Gastrocnemius medialis (tissue), 4 donors: ENCODE results near the gene ATF4. TPM values are rescaled to one million over a fixed set of nuclear protein-coding genes. Genes with fewer than 3 reads are reported as not detected.

Experiments
- ATAC-seq, 2 donors: fragments of 150-250 bp; one replicate each; pipeline ENCODE4 v1.9.1; 2016
- DNase-seq, 2 donors: peaks; one replicate each; pipeline ENCODE4 v3.0.0-alpha.2; 2019
- H3K27ac ChIP-seq, 4 donors: fragments of 200-600 bp; sonication (generic); 1 replicate in 1 of 4; 2 replicates in 3 of 4; pipeline ENCODE4 v1.5.1; 2016 to 2018; ENCODE audit warnings: mild to moderate bottlenecking in 2 of 4, moderate library complexity in 1 of 4
- H3K27me3 ChIP-seq, 3 donors: fragments of 200-600 bp; sonication (generic) in 2 of 3; 1 replicate in 1 of 3; 2 replicates in 2 of 3; pipeline versions ENCODE4 v1.5.1 to v1.6.0; 2016 to 2019; ENCODE audit warnings: mild to moderate bottlenecking in 1 of 3, moderate library complexity in 1 of 3
- H3K36me3 ChIP-seq, 2 donors: fragments of 200-600 bp; sonication (generic) in 1 of 2; one replicate each; pipeline ENCODE4 v1.5.1; 2017 to 2018
- H3K4me1 ChIP-seq, 2 donors: fragments of 200-600 bp; sonication (generic) in 1 of 2; one replicate each; pipeline ENCODE4 v1.5.1; 2016 to 2017; ENCODE audit warnings: mild to moderate bottlenecking in 2 of 2
- H3K4me3 ChIP-seq, 4 donors: fragments of 200-600 bp; sonication (generic) in 3 of 4; 1 replicate in 1 of 4; 2 replicates in 3 of 4; pipeline ENCODE4 v1.5.1; 2016 to 2019; ENCODE audit warnings: mild to moderate bottlenecking in 2 of 4
- H3K9me3 ChIP-seq, 3 donors: fragments of 200-600 bp; sonication (generic) in 2 of 3; 1 replicate in 1 of 3; 2 replicates in 2 of 3; pipeline ENCODE4 v1.5.1; 2016 to 2019
- CTCF ChIP-seq, 5 experiments: fragments of 450-650 bp in 3 of 5; fragments of 200-600 bp in 2 of 5; sonication (generic) in 2 of 5; IDR thresholded peaks in 4 of 5; conservative IDR thresholded peaks in 1 of 5; 1 replicate in 4 of 5; 2 replicates in 1 of 5; pipeline ENCODE4 v1.5.1; 2016 to 2019; ENCODE audit warnings: antibody characterized with exemption in 5 of 5, mild to moderate bottlenecking in 3 of 5, moderate library complexity in 3 of 5
- POLR2A ChIP-seq, 2 donors: fragments of 450-650 bp; IDR thresholded peaks; one replicate each; pipeline ENCODE4 v1.6.1; 2017; ENCODE audit warnings: antibody characterized with exemption in 2 of 2, mild to moderate bottlenecking in 2 of 2, moderate library complexity in 2 of 2
- in situ Hi-C, 4 donors: fragments of 200-750 bp; cut with MboI; loops; one replicate each; pipeline versions ENCODE4 v1.15.0 to v1.8.0; 2017; ENCODE audit warnings: low sequenced_read_pairs in 4 of 4
- intact Hi-C: fragments of 100-400 bp; cut with DNase I; formaldehyde crosslinking; loops from one replicate; pipeline ENCODE4 v1.15.1; 2023; ENCODE audit warnings: low total_unique reads
- total RNA-seq, 4 donors: library from RNA; depleted of rRNA; stranded (reverse); fragments of >200 nt; gene quantifications; one replicate each; pipeline versions ENCODE4 v1.1.0 to v1.2.3, GENCODE V29; 2016

ATF4 gene
- total RNA-seq, 4 donors from 2014 or later = 480 to 666 (median 533) TPM

DNA sequence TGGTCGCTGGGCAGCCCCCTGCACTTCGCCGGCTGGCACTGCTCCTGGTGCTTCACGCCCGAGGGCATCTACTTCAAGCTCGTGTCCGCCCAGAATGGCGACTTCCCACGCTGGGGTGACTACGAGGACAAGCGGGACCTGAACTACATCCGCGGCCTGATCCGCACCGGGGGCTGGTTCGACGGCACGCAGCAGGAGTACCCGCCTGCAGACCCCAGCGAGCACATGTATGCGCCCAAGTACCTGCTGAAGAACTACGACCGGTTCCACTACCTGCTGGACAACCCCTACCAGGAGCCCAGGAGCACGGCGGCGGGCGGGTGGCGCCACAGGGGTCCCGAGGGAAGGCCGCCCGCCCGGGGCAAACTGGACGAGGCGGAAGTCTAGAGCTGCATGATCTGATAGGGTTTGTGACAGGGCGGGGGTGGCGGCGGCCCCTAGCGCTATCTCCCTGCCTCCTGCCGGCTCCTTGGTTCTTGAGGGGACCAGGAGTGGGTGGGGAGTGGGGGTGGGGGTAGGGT, 31.7 kb upstream of the ATF4 start:
- Histone ChIP-seq H3K4me1 (no peaks in the 10 kb centered on the region), H3K36me3 (no peaks in the 10 kb centered on the region), H3K4me3 (no peak overlapping the region), H3K27me3 (no peaks in the 10 kb centered on the region), H3K9me3 (no peaks in the 10 kb centered on the region), H3K27ac (no peak overlapping the region)
- intact Hi-C loops = no loop called here
- no peak for DNase-seq
- ATAC-seq = no peak
- TF ChIP-seq CTCF (IDR thresholded peaks at IDR 0.05 in 4 of 5, conservative IDR thresholded peaks at IDR 0.05 in 1 of 5) = no peak
- no peak for TF ChIP-seq POLR2A (IDR thresholded peaks at IDR 0.05)
- in situ Hi-C loops = no loop called here

DNA sequence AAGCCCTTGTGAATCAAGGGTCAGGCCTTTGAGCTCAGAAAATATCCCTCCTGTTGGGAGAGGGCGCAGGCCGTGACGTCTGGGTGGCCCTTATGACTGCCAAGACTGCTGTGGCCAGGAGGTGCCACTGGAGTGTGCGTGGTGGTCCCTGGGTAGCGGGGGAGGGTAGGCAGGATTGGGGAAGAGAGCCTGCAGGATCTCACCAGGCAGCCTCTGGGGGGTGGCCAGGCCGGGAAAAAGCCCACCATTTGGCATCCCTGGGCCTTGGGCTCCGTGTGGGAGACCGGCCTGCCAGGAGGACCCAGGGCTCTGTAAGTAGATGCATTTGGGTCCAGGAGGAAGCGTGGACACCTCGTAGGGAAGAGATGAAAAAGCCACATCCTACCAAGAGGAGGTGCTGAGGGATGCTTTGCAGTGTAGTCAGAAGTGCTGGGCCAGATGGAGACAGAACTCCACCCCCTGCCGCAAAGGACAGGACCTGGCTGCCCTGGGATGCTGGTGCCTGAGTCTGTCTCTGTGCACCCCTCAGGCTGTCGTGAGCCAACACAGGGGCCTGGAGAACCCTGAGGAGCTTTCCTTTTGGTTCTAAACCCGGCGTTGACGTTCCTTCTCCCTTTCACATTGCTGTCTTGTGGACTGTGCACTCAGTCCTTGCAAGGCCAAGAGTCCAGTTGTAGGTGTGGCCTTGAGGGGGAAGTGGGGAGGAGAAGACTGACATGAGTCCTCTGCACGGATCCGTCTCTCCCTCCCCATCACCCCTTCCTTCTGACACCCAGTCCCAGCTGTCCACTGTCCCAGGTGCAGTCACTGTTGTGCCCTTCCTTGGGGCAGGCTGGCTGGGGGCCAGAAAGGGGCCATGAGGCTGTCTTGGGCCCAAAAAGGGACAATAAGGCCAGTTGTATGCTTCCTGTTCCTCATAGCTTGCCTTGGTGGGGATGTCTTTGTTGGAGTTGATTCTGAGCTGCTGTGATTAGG, 31.0 kb upstream of the ATF4 start:
- Histone ChIP-seq H3K27ac (no peak overlapping the region), H3K27me3 (no peaks in the 10 kb centered on the region), H3K36me3 (no peaks in the 10 kb centered on the region), H3K4me3 (no peak overlapping the region), H3K9me3 (no peaks in the 10 kb centered on the region), H3K4me1 (no peaks in the 10 kb centered on the region)
- TF ChIP-seq CTCF (IDR thresholded peaks at IDR 0.05 in 4 of 5, conservative IDR thresholded peaks at IDR 0.05 in 1 of 5) = no peak
- no peak for TF ChIP-seq POLR2A (IDR thresholded peaks at IDR 0.05)
- ATAC-seq (no peak), DNase-seq (no peak)
- in situ Hi-C loops = no loop called here
- intact Hi-C loops = no loop called here

DNA sequence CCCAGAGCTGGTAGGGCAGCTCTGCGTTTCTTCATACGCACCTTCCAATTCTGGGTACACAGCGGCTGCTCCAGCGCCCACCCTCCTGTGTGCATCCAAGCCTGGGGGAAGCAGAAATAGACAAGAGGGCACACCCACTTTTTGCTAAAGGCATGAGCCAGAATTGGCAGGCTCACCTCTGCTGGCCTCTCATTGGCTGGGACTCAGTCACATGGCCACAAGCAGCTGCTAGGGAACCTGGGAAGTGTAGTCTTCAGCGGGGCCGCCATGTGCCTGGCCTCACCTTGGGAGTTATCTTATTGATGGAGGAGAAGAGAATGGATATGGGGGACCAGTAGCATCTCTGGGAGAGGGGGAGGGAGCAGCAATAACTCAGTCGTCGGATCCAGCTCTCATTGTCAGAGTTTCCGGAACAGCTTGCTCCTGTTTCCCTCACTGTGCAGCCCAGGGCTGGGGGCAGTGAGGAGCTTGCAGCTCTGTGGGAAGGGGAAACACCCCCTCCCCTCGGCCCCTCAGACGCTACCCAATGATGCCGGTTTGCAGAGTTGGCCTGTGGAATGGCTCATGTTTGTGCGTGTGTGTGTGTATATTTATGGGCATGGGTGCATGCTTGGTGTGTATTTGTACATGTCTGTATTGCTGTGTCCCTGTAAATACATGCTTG, 30.1 kb upstream of the ATF4 start:
- Histone ChIP-seq H3K27me3 (no peaks in the 10 kb centered on the region), H3K27ac (no peak overlapping the region), H3K4me3 (no peak overlapping the region), H3K36me3 (no peaks in the 10 kb centered on the region), H3K9me3 (no peaks in the 10 kb centered on the region), H3K4me1 (no peaks in the 10 kb centered on the region)
- no peak for TF ChIP-seq CTCF (IDR thresholded peaks at IDR 0.05 in 4 of 5, conservative IDR thresholded peaks at IDR 0.05 in 1 of 5)
- DNase-seq (peak; percentile 71 to 82), ATAC-seq (peak; percentile 97)
- in situ Hi-C loops = no loop called here
- intact Hi-C loops = no loop called here

- ATAC-seq (no peak), DNase-seq (no peak)
- no peak for TF ChIP-seq CTCF (IDR thresholded peaks at IDR 0.05 in 4 of 5, conservative IDR thresholded peaks at IDR 0.05 in 1 of 5)
- no peak for TF ChIP-seq POLR2A (IDR thresholded peaks at IDR 0.05)
- no peaks in the 10 kb centered on the region for H3K9me3 ChIP-seq
- H3K27me3 ChIP-seq = no peaks in the 10 kb centered on the region
- H3K4me1 ChIP-seq = peaks cover 0 to under 1% of the 10 kb centered on the region in 2 donors
- H3K36me3 ChIP-seq = no peaks in the 10 kb centered on the region
- no peak overlapping the region for H3K27ac ChIP-seq
- intact Hi-C loops (no loop called here), in situ Hi-C loops (no loop called here)
- no peak overlapping the region for H3K4me3 ChIP-seq
These were observed 29.2 kb upstream of the ATF4 start for GRCh38 chr22:39490966-39491680.
